SK-N-SH (cell line): ENCODE measurements around the gene HGS. TPM values are rescaled to one million over a fixed set of nuclear protein-coding genes. Genes with fewer than 3 reads are reported as not detected.

ENCODE experiments used
- CTCF ChIA-PET: fragments of 300-600, 350-600 bp; formaldehyde crosslinking; extraction: SDS; loops from one replicate; lab custom pipeline; 2021; lab: Yijun Ruan, JAX
- POLR2A ChIA-PET: fragments of 350-600 bp; sonication (Branson Sonifier 250); formaldehyde crosslinking; extraction: SDS; loops from one replicate; lab custom pipeline; 2020; ENCODE audit warnings: antibody characterized with exemption, inconsistent platforms; lab: Yijun Ruan, JAX
- DNase-seq: peaks from one replicate; pipeline ENCODE4 v3.0.0; 2012
- H2AFZ ChIP-seq: fragments of 200-600 bp; sonication (generic); 2 replicates; pipeline ENCODE4 v1.8.1; 2016; ENCODE audit warnings: antibody characterized with exemption, mild to moderate bottlenecking, low read depth
- H3F3A ChIP-seq: fragments of 200-600 bp; sonication (generic); replicated peaks from 2 replicates; pipeline ENCODE3; 2016; ENCODE audit warnings: antibody characterized with exemption, mild to moderate bottlenecking; ENCODE audit not compliant: insufficient read depth
- H3K27ac ChIP-seq, 2 experiments: fragments of 200-500 bp in 1 of 2; fragments of 200-600 bp in 1 of 2; sonication (Bioruptor generic) in 1 of 2; sonication (generic), shearing (Covaris generic) in 1 of 2; 2 replicates each; pipeline versions ENCODE4 v1.5.1 to v1.6.1; 2014 to 2016; ENCODE audit warnings: low read depth in 2 of 2, inconsistent platforms in 1 of 2, low read length in 1 of 2, mild to moderate bottlenecking in 1 of 2, mixed read lengths in 1 of 2
- H3K27me3 ChIP-seq: fragments of 200-600 bp; sonication (generic), shearing (Covaris generic); 2 replicates; pipeline ENCODE4 v1.6.1; 2016; ENCODE audit warnings: mixed run types; ENCODE audit not compliant: insufficient read depth
- H3K36me3 ChIP-seq, 2 experiments: fragments of 200-500 bp in 1 of 2; fragments of 200-600 bp in 1 of 2; sonication (Bioruptor generic) in 1 of 2; sonication (generic) in 1 of 2; replicated peaks in 1 of 2; 2 replicates each; pipeline versions ENCODE3 to v1.5.1; 2014 to 2016; ENCODE audit warnings: low read length in 1 of 2, mild to moderate bottlenecking in 1 of 2; ENCODE audit not compliant: insufficient read depth in 2 of 2, control insufficient read depth in 1 of 2
- H3K4me1 ChIP-seq, 2 experiments: fragments of 200-500 bp in 1 of 2; fragments of 200-600 bp in 1 of 2; sonication (Bioruptor generic) in 1 of 2; sonication (generic), shearing (Covaris generic) in 1 of 2; 2 replicates each; pipeline versions ENCODE4 v1.5.1 to v1.6.1; 2014 to 2016; ENCODE audit warnings: low read depth in 1 of 2, low read length in 1 of 2, mixed run types in 1 of 2; ENCODE audit not compliant: insufficient read depth in 2 of 2, control insufficient read depth in 1 of 2
- H3K4me2 ChIP-seq: fragments of 200-600 bp; sonication (generic), shearing (Covaris generic); 2 replicates; pipeline ENCODE4 v1.6.1; 2017; ENCODE audit warnings: mixed run types
- H3K4me3 ChIP-seq, 2 experiments: fragments of 200-500 bp in 1 of 2; fragments of 200-600 bp in 1 of 2; sonication (Bioruptor generic) in 1 of 2; sonication (generic), shearing (Covaris generic) in 1 of 2; 2 replicates each; pipeline versions ENCODE4 v1.5.1 to v1.8.1; 2014 to 2016; ENCODE audit warnings: low read depth in 2 of 2, inconsistent platforms in 1 of 2, low read length in 1 of 2, mild to moderate bottlenecking in 1 of 2, mixed read lengths in 1 of 2, moderate library complexity in 1 of 2
- H3K79me2 ChIP-seq: fragments of 200-600 bp; sonication (generic); 2 replicates; pipeline ENCODE4 v1.8.1; 2017; ENCODE audit warnings: mild to moderate bottlenecking; ENCODE audit not compliant: insufficient read depth
- H3K9ac ChIP-seq: fragments of 200-600 bp; sonication (generic); 2 replicates; pipeline ENCODE4 v1.6.1; 2017; ENCODE audit warnings: mixed run types
- H3K9me2 ChIP-seq: fragments of 200-600 bp; sonication (generic); 2 replicates; pipeline ENCODE4 v1.6.1; 2017; ENCODE audit warnings: mixed run types
- H3K9me3 ChIP-seq: fragments of 200-600 bp; sonication (generic); 2 replicates; pipeline ENCODE4 v1.6.1; 2017; ENCODE audit warnings: mixed run types, mild to moderate bottlenecking, moderate library complexity
- H4K20me1 ChIP-seq: fragments of 200-600 bp; sonication (generic); 2 replicates; pipeline ENCODE4 v1.6.1; 2017; ENCODE audit warnings: mild to moderate bottlenecking, mixed run types; ENCODE audit not compliant: insufficient read depth
- GABPA ChIP-seq: IDR thresholded peaks from 2 replicates; pipeline ENCODE4 v1.4.0; 2012; ENCODE audit warnings: low read depth, mild to moderate bottlenecking
- MXI1 ChIP-seq: IDR thresholded peaks from 2 replicates; pipeline ENCODE4 v1.6.1; 2012; ENCODE audit warnings: mild to moderate bottlenecking, low read depth, low read length, improper control_type of control experiment
- NRF1 ChIP-seq: IDR thresholded peaks from 2 replicates; pipeline ENCODE4 v1.6.1; 2012; ENCODE audit warnings: low read depth, mild to moderate bottlenecking, low read length
- POLR2AphosphoS5 ChIP-seq: IDR thresholded peaks from 2 replicates; pipeline ENCODE4 v1.6.1; 2012; ENCODE audit warnings: low read depth, low read length
- RAD21 ChIP-seq: IDR thresholded peaks from 2 replicates; pipeline ENCODE4 v1.6.1; 2012; ENCODE audit warnings: mild to moderate bottlenecking, low read length
- REST ChIP-seq: IDR thresholded peaks from 2 replicates; pipeline ENCODE4 v1.6.1; 2012; ENCODE audit warnings: mild to moderate bottlenecking, low read depth, low read length, moderate library complexity
- SMC3 ChIP-seq: IDR thresholded peaks from 2 replicates; pipeline ENCODE4 v1.6.1; 2012; ENCODE audit warnings: low read depth, low read length, improper control_type of control experiment
- TEAD4 ChIP-seq: IDR thresholded peaks from 2 replicates; pipeline ENCODE4 v1.4.0; 2012; ENCODE audit warnings: mild to moderate bottlenecking, borderline replicate concordance; ENCODE audit not compliant: insufficient read depth
- USF1 ChIP-seq: IDR thresholded peaks from 2 replicates; pipeline ENCODE4 v1.4.0; 2012; ENCODE audit warnings: low read depth, borderline replicate concordance
- YY1 ChIP-seq: IDR thresholded peaks from 2 replicates; pipeline ENCODE4 v1.4.0; 2012; ENCODE audit warnings: low read depth, mild to moderate bottlenecking
- WGBS: methylation state at CpG from one replicate; pipeline ENCODE4 v1.1.6; 2017; ENCODE audit warnings: low lambda C conversion rate; 5-methylcytosine and 5-hydroxymethylcytosine counted together
- polyA plus RNA-seq, 3 experiments: library from polyadenylated mRNA; depleted of rRNA; stranded (reverse); fragments of >200 nt; gene quantifications; 2 replicates each; pipeline ENCODE4 v1.2.3, GENCODE V29; 2012

Gene HGS
- polyA plus RNA-seq, 1 of the 3 experiments (the other 2 are of a cell fraction): 192 TPM

- peaks cover 94% of the 10 kb centered on the region for H3K79me2 ChIP-seq
Observed at GRCh38 chr17:81691608-81692007, 7.8 kb downstream of the HGS start.

More at GRCh38 chr17:81691608-81692007, 7.8 kb downstream of the HGS start:
- H3K9ac ChIP-seq: no peak overlapping the region
- ChIA-PET POLR2A (interaction anchor here (3.2 kb wide), 1 partner anchor 8 kb away, joined by 14 read pairs; the partner anchor contains the start of genes ARL16 and HGS), CTCF (no interaction called here)
- H3K9me2 ChIP-seq: no peaks in the 10 kb centered on the region
- peaks cover 22% of the 10 kb centered on the region for H3F3A ChIP-seq
- H3K9me3 ChIP-seq: no peaks in the 10 kb centered on the region
- DNase-seq: no peak
- peaks cover 71% of the 10 kb centered on the region for H4K20me1 ChIP-seq
- H3K36me3 ChIP-seq: peaks cover 45 to 99% of the 10 kb centered on the region in 2 experiments
- H2AFZ ChIP-seq: no peak overlapping the region
- H3K4me1 ChIP-seq: no peaks in the 10 kb centered on the region
- no peaks in the 10 kb centered on the region for H3K27me3 ChIP-seq
- H3K27ac ChIP-seq: no peak overlapping the region
- TF ChIP-seq RAD21 (no peak), POLR2AphosphoS5 (no peak), REST (no peak), GABPA (no peak), MXI1 (no peak), SMC3 (no peak), TEAD4 (no peak), YY1 (no peak), USF1 (no peak), NRF1 (no peak)
- H3K4me2 ChIP-seq: no peak overlapping the region
- H3K4me3 ChIP-seq: no peak overlapping the region
- 97% methylated on average over 20 of the region's 20 CpGs for WGBS
